Measurements from ENCODE around the gene DSCAML1. TPM values are rescaled to one million over a fixed set of nuclear protein-coding genes. Genes with fewer than 3 reads are reported as not detected.

DSCAML1 gene
- total RNA-seq, 2 donors from 2014 or later, result 0.21 to 0.41 TPM

DNA sequence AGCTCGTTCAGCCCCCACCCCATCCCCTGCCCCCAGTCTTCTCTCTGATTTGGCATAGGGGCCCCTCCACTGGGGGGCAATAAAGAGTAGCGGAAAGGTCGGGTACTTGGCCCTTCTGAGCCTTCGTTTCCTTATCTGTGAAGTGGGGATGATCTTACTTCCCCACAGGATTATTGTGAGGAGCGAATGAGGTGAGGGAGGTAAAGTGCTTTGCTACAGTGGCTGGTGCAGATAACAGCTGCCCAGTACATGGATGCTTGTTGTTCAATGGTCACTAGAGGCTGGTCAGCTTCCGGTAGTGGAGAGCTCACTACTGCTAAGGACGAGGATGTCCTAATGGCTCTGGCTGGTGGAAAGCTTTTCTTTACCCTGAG lies 368.2 kb downstream of the DSCAML1 start:
- Histone ChIP-seq H3K4me3 (no peak overlapping the region), H3K36me3 (no peaks in the 10 kb centered on the region), H3K27ac (no peak overlapping the region), H3K27me3 (replicated peaks; ENCODE audit: insufficient read depth) (no peaks in the 10 kb centered on the region), H3K4me1 (ENCODE audit: control insufficient read depth in 1 of 2, low read depth in 2 of 2) (no peaks in the 10 kb centered on the region), H3K9me3 (no peaks in the 10 kb centered on the region)
- DNase-seq (ENCODE audit: low spot score) (no peak), ATAC-seq (ENCODE audit: insufficient number of reproducible peaks, low FRiP score, low read depth) (no peak)
- TF ChIP-seq, protein P1, sequence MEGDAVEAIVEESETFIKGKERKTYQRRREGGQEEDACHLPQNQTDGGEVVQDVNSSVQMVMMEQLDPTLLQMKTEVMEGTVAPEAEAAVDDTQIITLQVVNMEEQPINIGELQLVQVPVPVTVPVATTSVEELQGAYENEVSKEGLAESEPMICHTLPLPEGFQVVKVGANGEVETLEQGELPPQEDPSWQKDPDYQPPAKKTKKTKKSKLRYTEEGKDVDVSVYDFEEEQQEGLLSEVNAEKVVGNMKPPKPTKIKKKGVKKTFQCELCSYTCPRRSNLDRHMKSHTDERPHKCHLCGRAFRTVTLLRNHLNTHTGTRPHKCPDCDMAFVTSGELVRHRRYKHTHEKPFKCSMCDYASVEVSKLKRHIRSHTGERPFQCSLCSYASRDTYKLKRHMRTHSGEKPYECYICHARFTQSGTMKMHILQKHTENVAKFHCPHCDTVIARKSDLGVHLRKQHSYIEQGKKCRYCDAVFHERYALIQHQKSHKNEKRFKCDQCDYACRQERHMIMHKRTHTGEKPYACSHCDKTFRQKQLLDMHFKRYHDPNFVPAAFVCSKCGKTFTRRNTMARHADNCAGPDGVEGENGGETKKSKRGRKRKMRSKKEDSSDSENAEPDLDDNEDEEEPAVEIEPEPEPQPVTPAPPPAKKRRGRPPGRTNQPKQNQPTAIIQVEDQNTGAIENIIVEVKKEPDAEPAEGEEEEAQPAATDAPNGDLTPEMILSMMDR (IDR thresholded peaks at IDR 0.05), result no peak

DNA sequence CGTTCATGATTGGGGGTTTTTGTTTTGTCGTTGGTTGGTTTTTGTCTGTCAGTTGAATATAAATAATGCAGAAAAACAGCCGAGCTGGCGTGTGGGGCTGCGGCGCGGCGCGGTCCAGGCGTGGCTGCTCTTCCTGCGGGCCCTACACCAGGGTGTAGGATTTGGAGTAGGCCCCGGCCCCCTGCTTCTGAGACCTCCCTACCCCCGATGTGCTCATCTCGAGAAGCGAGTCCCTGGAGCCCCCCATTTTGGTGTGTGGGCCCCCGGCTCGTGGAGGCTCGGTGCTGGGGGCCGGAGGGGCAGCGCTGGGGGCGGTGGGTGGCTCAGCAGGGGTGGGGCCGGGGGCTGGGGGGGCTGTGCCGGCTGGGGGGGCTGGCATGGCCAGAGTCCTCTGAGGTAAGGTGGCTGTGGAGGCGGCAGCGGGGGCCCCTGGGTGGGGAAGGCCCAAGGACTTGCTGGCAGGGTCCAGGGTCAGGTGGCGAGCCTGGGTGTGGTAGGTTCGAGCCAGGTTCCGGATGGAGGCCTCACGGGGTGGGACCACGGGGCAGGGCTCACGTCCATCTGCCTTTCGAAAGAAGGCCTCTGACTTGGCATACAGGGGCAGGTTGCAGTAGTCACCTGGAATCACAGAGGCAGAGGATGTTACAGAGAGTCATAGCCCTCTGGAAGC lies 368.7 kb downstream of the DSCAML1 start:
- ATAC-seq (ENCODE audit: insufficient number of reproducible peaks, low FRiP score, low read depth) (no peak), DNase-seq (ENCODE audit: low spot score) (no peak)
- Histone ChIP-seq H3K4me3 (no peak overlapping the region), H3K27ac (no peak overlapping the region), H3K36me3 (no peaks in the 10 kb centered on the region), H3K4me1 (ENCODE audit: control insufficient read depth in 1 of 2, low read depth in 2 of 2) (no peaks in the 10 kb centered on the region), H3K27me3 (replicated peaks; ENCODE audit: insufficient read depth) (no peaks in the 10 kb centered on the region), H3K9me3 (no peaks in the 10 kb centered on the region)
- TF ChIP-seq, protein P1 (IDR thresholded peaks at IDR 0.05), result no peak

DNA sequence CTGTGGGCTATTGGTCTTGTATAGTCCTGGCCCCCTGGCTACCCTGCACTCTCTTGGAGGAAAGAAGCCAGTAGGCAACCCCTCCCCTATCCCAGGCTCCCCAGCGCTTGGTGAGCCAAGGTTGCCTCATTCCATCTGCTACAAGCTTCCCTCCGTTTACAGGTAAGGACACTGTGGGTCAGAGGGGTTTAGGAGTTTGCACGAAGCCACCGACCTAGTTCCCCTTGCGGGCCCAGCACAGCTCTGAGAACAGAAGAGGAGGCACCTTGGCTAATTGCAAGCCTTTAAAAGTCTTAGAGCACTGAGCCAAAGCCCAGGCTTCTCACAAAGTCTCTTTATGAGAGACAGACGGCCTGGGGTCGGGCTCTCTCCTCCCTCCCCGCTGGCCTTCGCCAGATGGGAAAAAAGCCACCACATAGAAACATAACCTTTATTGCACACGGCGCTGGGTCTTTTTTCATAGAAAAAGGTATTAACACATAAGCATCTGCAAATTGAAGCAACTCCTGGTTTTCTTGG lies 369.6 kb downstream of the DSCAML1 start:
- no peak overlapping the region for H3K4me3 ChIP-seq
- no peak for ATAC-seq (ENCODE audit: insufficient number of reproducible peaks, low FRiP score, low read depth)
- TF ChIP-seq, protein P1 (IDR thresholded peaks at IDR 0.05), result no peak

DNA sequence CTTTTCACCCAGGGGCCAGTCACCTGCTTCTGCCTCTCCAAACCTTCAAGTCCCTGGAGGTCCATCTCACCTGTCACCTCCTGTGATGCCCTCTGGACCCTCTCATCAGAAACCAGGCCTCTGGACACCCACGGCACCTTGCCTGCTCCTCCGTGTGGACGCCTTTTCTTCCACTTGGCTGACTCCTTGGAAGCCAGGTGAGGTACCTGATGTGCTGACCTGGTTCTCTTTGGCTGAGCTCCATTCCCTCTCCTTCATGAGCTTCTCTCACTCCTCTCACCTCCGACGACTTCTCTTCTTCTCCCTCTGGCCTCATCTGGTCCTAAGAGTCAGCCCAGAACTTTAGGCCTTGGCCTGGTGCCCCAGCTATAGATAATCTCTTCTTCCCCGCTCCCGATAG lies 370.1 kb downstream of the DSCAML1 start:
- no peak for ATAC-seq (ENCODE audit: insufficient number of reproducible peaks, low FRiP score, low read depth)
- no peak overlapping the region for H3K27ac ChIP-seq
- no peaks in the 10 kb centered on the region for H3K36me3 ChIP-seq
- no peak overlapping the region for H3K4me3 ChIP-seq
- H3K4me1 ChIP-seq (ENCODE audit: control insufficient read depth in 1 of 2, low read depth in 2 of 2), result no peaks in the 10 kb centered on the region
- no peaks in the 10 kb centered on the region for H3K9me3 ChIP-seq
- DNase-seq (ENCODE audit: low spot score), result no peak
- no peaks in the 10 kb centered on the region for H3K27me3 ChIP-seq (replicated peaks; ENCODE audit: insufficient read depth)
- TF ChIP-seq, protein P1 (IDR thresholded peaks at IDR 0.05), result no peak

More for the DNA sequence above, 369.6 kb downstream of the DSCAML1 start:
- H3K9me3 ChIP-seq, result no peaks in the 10 kb centered on the region
- DNase-seq (ENCODE audit: low spot score), result no peak
- no peaks in the 10 kb centered on the region for H3K4me1 ChIP-seq (ENCODE audit: control insufficient read depth in 1 of 2, low read depth in 2 of 2)
- H3K27me3 ChIP-seq (replicated peaks; ENCODE audit: insufficient read depth), result no peaks in the 10 kb centered on the region
- no peaks in the 10 kb centered on the region for H3K36me3 ChIP-seq
- no peak overlapping the region for H3K27ac ChIP-seq

DNA sequence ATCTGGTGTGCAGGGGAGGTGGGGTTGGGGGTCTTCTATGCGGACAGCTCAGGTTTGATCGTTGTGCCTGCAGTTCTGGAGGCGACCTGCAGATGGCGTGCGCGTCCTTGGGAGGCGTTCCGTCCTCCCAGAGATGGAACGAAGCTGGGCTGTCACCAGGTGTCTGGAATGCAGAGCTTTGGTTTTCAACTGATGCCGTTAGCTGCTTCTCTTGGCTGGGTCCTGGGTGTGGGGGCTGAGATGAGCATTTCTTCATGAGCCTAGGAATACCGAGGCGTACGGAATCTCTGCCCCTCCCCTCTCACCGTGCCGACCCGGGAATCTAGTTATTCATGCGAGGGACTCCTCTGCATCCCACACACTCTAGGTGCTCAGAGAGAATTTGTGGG lies 370.7 kb downstream of the DSCAML1 start:
- Histone ChIP-seq H3K4me3 (peak overlapping the region; percentile 33), H3K36me3 (no peaks in the 10 kb centered on the region), H3K27me3 (replicated peaks; ENCODE audit: insufficient read depth) (no peaks in the 10 kb centered on the region), H3K9me3 (no peaks in the 10 kb centered on the region), H3K27ac (no peak overlapping the region), H3K4me1 (ENCODE audit: control insufficient read depth in 1 of 2, low read depth in 2 of 2) (no peaks in the 10 kb centered on the region)
- DNase-seq (ENCODE audit: low spot score), result no peak
- ATAC-seq (ENCODE audit: insufficient number of reproducible peaks, low FRiP score, low read depth), result no peak
- TF ChIP-seq, protein P1 (IDR thresholded peaks at IDR 0.05), result peak; percentile 85

All from thoracic aorta (tissue), 2 donors.